Adrenal gland (tissue), 5 donors: ENCODE measurements around the gene RNASEH1.

Experiments used
- CTCF ChIP-seq, 6 experiments: fragments of 450-650 bp in 4 of 6; fragments of 200-600 bp in 2 of 6; sonication (generic) in 1 of 6; IDR thresholded peaks; 1 replicate in 5 of 6; 2 replicates in 1 of 6; pipeline versions ENCODE4 v1.5.1 to v1.8.0; 2016 to 2021; ENCODE audit warnings: antibody characterized with exemption in 6 of 6, mild to moderate bottlenecking in 2 of 6, moderate library complexity in 1 of 6
- POLR2A ChIP-seq, 2 donors: fragments of 450-650 bp; IDR thresholded peaks; one replicate each; pipeline ENCODE4 v1.6.1; 2017; ENCODE audit warnings: antibody characterized with exemption in 2 of 2, mild to moderate bottlenecking in 2 of 2, moderate library complexity in 1 of 2
- donor health status: DM: no; HTN: no; CAD: no.

- no peak for TF ChIP-seq POLR2A (IDR thresholded peaks at IDR 0.05)
- no peak for TF ChIP-seq CTCF (IDR thresholded peaks at IDR 0.05)
Observed at GRCh38 chr2:3587021-3587420, 28.9 kb upstream of the RNASEH1 start.
